Progenitor cell of endocrine pancreas (in vitro differentiated cells): ENCODE data around the gene FRY. TPM values are rescaled to one million over a fixed set of nuclear protein-coding genes. Genes with fewer than 3 reads are reported as not detected.
"Not testable (repeated sequence)": the region's sequence is repeated elsewhere in the genome, so short reads cannot be mapped to it uniquely, and the experiment has no call there.

Source experiments
- DNase-seq: peaks from one replicate; pipeline ENCODE4 v3.0.0; 2021; ENCODE audit warnings: low spot score; ENCODE audit not compliant: unreplicated experiment
- H3K27ac Mint-ChIP-seq: 2 replicates; pipeline ENCODE4 v1.8.0; 2021; ENCODE audit warnings: mild to moderate bottlenecking, moderate library complexity, mixed read lengths
- H3K27me3 Mint-ChIP-seq: 2 replicates; pipeline ENCODE4 v1.8.0; 2021; ENCODE audit warnings: mixed read lengths
- H3K36me3 Mint-ChIP-seq: 2 replicates; pipeline ENCODE4 v1.8.0; 2022; ENCODE audit warnings: mixed read lengths; ENCODE audit not compliant: insufficient read depth
- H3K4me1 Mint-ChIP-seq: 2 replicates; pipeline ENCODE4 v1.8.0; 2021; ENCODE audit warnings: low read depth, mixed read lengths
- H3K4me3 Mint-ChIP-seq: 2 replicates; pipeline ENCODE4 v1.8.0; 2021; ENCODE audit warnings: low read depth, mild to moderate bottlenecking, moderate library complexity, mixed read lengths
- H3K9me3 Mint-ChIP-seq: 2 replicates; pipeline ENCODE4 v1.8.0; 2021; ENCODE audit warnings: low read depth, mixed read lengths
- CTCF ChIP-seq: fragments of 200-600 bp; sonication (generic); IDR thresholded peaks from one replicate; pipeline ENCODE4 v1.5.0; 2021; ENCODE audit warnings: antibody characterized with exemption, mild to moderate bottlenecking; ENCODE audit not compliant: unreplicated experiment
- total RNA-seq: library from RNA; stranded (reverse); gene quantifications from 2 replicates; pipeline ENCODE4 v1.2.1, GENCODE V29; 2021

FRY gene
- total RNA-seq, 1 donor from 2014 or later: 14.3 TPM

GRCh38 chr13:31987535-31988170 is 43.9 kb upstream of the FRY start:
- no peak for TF ChIP-seq CTCF
- H3K36me3 Mint-ChIP-seq: no peaks in the 10 kb centered on the region
- H3K9me3 Mint-ChIP-seq: no peaks in the 10 kb centered on the region
- H3K4me1 Mint-ChIP-seq: peaks cover 15% of the 10 kb centered on the region
- H3K4me3 Mint-ChIP-seq: no peak overlapping the region
- H3K27me3 Mint-ChIP-seq: no peaks in the 10 kb centered on the region
- no peak for DNase-seq
- H3K27ac Mint-ChIP-seq: no peak overlapping the region

GRCh38 chr13:31994367-31994766 is 37.2 kb upstream of the FRY start:
- H3K36me3 Mint-ChIP-seq, H3K9me3 Mint-ChIP-seq, H3K27ac Mint-ChIP-seq, DNase-seq, H3K4me1 Mint-ChIP-seq, H3K27me3 Mint-ChIP-seq, H3K4me3 Mint-ChIP-seq: not testable (repeated sequence)

- Mint-ChIP-seq H3K36me3 (peaks cover 1% of the 10 kb centered on the region), H3K4me3 (no peak overlapping the region), H3K27ac (peak overlapping the region; percentile 34), H3K9me3 (peaks cover 6% of the 10 kb centered on the region), H3K4me1 (peaks cover 9% of the 10 kb centered on the region), H3K27me3 (no peaks in the 10 kb centered on the region)
- no peak for TF ChIP-seq CTCF
- DNase-seq: no peak
Measured at GRCh38 chr13:31996601-31997000, 35.0 kb upstream of the FRY start.

GRCh38 chr13:31997641-31998040 is 33.9 kb upstream of the FRY start:
- TF ChIP-seq CTCF: no peak

GRCh38 chr13:31998131-31998530 is 33.4 kb upstream of the FRY start:
- H3K36me3 Mint-ChIP-seq: peaks cover 1% of the 10 kb centered on the region
- no peaks in the 10 kb centered on the region for H3K27me3 Mint-ChIP-seq
- peak overlapping the region; percentile 65 for H3K27ac Mint-ChIP-seq
- peaks cover 6% of the 10 kb centered on the region for H3K9me3 Mint-ChIP-seq
- H3K4me1 Mint-ChIP-seq: peaks cover 9% of the 10 kb centered on the region
- no peak for TF ChIP-seq CTCF
- no peak for DNase-seq
- H3K4me3 Mint-ChIP-seq: no peak overlapping the region

More at GRCh38 chr13:31997641-31998040, 33.9 kb upstream of the FRY start:
- H3K9me3 Mint-ChIP-seq: peaks cover 6% of the 10 kb centered on the region
- peaks cover 9% of the 10 kb centered on the region for H3K4me1 Mint-ChIP-seq
- no peak overlapping the region for H3K4me3 Mint-ChIP-seq
- peaks cover 1% of the 10 kb centered on the region for H3K36me3 Mint-ChIP-seq
- no peak overlapping the region for H3K27ac Mint-ChIP-seq
- no peaks in the 10 kb centered on the region for H3K27me3 Mint-ChIP-seq
- no peak for DNase-seq

- DNase-seq, H3K4me3 Mint-ChIP-seq, H3K36me3 Mint-ChIP-seq, H3K4me1 Mint-ChIP-seq, H3K27me3 Mint-ChIP-seq, H3K27ac Mint-ChIP-seq, H3K9me3 Mint-ChIP-seq: not testable (repeated sequence)
Measured at GRCh38 chr13:32000754-32001153, 30.8 kb upstream of the FRY start.
